NT2/D1 (cell line): ENCODE data around the gene UBXN6.
A peak's percentile ranks its signal among the peaks of the same experiment; 100 is the strongest.

Experiments used
- DNase-seq: peaks from one replicate; pipeline ENCODE4 v3.0.0-alpha.2; 2011; ENCODE audit warnings: low read depth, low spot score
- H3K27me3 ChIP-seq: 2 replicates; pipeline ENCODE4 v1.6.0; 2011; ENCODE audit warnings: mild to moderate bottlenecking; ENCODE audit not compliant: insufficient read length, insufficient read depth
- H3K36me3 ChIP-seq: 2 replicates; pipeline ENCODE4 v1.6.1; 2011; ENCODE audit warnings: mild to moderate bottlenecking, low read length, mixed read lengths; ENCODE audit not compliant: insufficient read depth, insufficient read length
- H3K4me1 ChIP-seq: 2 replicates; pipeline ENCODE4 v1.5.1; 2011; ENCODE audit not compliant: insufficient read depth, insufficient read length
- H3K4me3 ChIP-seq: 2 replicates; pipeline ENCODE4 v1.5.1; 2011; ENCODE audit warnings: low read depth; ENCODE audit not compliant: insufficient read length
- H3K9ac ChIP-seq: 2 replicates; pipeline ENCODE4 v1.6.0; 2011; ENCODE audit warnings: low read depth; ENCODE audit not compliant: insufficient read length
- H3K9me3 ChIP-seq: 2 replicates; pipeline ENCODE4 v1.5.1; 2011; ENCODE audit warnings: mild to moderate bottlenecking, low read length; ENCODE audit not compliant: insufficient read depth
- SUZ12 ChIP-seq: IDR thresholded peaks from 2 replicates; pipeline ENCODE4 v1.6.1; 2011; ENCODE audit not compliant: insufficient read length, insufficient read depth; ENCODE audit errors: extremely low read depth
- YY1 ChIP-seq: IDR thresholded peaks from 2 replicates; pipeline ENCODE4 v1.6.1; 2011; ENCODE audit not compliant: insufficient read length, insufficient read depth
- ZNF274 ChIP-seq: IDR thresholded peaks from 2 replicates; pipeline ENCODE4 v1.6.1; 2011; ENCODE audit warnings: mild to moderate bottlenecking, low read depth, low read length

UBXN6 gene

DNA sequence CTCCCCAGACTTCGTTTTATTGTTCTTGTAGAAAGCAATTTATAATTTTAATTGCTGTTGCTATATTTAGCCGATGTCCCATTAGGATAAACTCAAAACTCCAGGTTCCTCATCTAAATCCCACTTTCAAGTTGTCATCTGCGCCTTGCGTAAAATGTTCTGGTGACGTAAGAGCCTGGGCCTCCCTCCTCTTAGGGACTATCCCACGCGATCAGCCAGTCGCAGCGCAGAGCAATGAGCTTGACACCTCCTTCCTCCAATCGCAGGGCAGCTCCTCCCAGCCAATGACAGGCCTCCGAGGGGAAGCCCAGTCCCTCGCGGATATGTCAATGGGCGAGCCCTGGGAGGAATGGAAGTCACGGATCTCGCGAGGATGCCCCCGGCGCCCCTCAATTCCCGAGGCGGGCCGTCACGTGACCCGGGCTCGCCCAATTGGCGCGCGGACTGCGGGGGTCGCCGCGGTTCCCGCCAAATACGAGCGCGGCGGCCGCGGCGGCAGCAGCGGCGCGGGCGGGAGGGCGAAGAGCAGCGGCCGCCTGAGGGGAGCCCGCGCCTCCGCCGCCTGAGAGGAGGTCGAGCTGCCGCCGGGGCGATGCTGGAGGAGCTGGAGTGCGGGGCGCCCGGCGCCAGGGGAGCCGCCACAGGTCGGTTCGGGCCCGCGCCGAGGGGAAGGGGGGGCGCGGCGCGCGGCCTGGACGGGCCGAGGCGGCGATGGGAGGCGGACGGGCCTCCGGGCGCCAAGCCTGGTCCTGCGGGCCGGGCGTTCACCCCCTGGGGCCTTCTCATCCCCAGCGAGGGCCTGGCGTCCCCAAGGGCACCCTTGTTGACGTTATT is 55.2 kb downstream of the UBXN6 start, which contains the start of gene CHAF1A:
Gene CHAF1A, plus strand, starts transcription at position 470 of the 834 bp plus-strand sequence. Its CDS starts 123 bp downstream, at position 593.
- Histone ChIP-seq H3K4me3 (peak within 1 kb of the TSS; percentile 72), H3K4me1 (peaks cover 4% of the 10 kb centered on the region), H3K9ac (peak within 1 kb of the TSS; percentile 95), H3K27me3 (no peaks in the 10 kb centered on the region), H3K9me3 (no peaks in the 10 kb centered on the region), H3K36me3 (peaks cover 47% of the 10 kb centered on the region)
- TF ChIP-seq ZNF274, result no peak
- no peak for TF ChIP-seq SUZ12
- peak; percentile 99 for DNase-seq

DNA sequence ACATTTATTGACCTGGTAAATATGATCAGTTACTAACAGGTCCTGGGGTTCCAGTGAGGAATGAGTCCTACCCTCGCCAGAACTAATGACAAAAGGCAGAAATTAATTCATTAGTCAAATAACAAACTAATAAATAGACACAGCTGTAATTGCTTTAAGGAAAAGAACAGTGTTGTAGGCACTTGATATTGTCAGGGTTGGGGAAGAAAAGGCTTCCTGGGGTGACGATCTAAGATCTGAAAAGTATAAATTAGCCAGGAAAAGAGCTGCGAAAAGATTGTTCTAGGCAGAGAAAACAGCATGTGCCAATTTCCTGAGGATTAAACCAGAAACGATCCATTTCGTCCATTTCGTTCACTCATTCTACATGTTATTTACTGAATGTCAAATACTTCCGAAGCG is 55.8 kb downstream of the UBXN6 start:
- Histone ChIP-seq H3K9me3 (no peaks in the 10 kb centered on the region), H3K4me1 (peaks cover 4% of the 10 kb centered on the region), H3K4me3 (no peak overlapping the region), H3K36me3 (peaks cover 47% of the 10 kb centered on the region), H3K27me3 (no peaks in the 10 kb centered on the region), H3K9ac (no peak overlapping the region)
- TF ChIP-seq SUZ12, result no peak
- TF ChIP-seq ZNF274, result no peak
- no peak for DNase-seq

DNA sequence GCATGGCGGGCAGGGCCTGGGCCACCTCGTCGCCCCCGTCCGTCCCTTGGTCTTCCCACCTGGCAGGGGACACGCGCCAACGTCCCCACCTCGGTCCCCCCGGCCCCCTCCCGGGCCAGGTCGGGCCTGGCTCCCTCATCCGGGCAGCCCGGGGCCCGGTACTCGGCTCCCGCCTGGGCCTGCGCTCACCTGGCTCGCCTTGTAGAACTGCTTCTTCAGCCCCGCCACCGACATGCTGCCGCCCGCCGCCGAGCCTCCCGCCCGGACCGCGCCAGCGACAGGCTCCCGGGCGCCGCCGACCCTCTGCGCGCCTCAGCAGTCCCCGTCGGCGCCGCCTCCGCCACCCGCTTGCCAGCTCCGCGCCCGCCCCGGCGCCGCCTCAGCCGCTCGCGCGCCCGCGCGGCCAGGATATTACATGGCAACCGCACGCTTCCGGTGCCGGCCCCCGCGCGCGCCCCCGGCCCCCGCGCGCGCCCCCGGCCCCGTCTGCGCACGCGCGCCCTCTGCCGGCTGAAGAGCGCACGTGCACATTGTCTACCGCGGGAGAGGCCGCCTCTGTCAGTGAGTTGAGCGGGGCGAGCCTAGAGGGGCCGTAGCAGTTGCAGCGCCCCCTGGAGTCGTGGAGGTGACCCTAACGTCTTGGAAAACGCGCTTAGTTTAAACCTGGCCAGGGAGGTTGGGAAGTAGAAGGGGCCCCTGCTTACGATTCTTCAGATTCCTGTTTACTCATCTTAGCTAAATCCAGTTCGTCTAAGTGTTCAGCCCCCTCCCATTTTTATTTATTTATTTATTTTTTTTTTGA is 57.3 kb downstream of the UBXN6 start, which contains the start of gene SH3GL1:
Gene SH3GL1, minus strand, starts transcription at position 413 of the 802 bp plus-strand sequence. Its CDS starts 179 bp downstream, at position 234.
- TF ChIP-seq YY1 (no peak), ZNF274 (no peak), SUZ12 (no peak)
- H3K4me1 ChIP-seq, result peaks cover 2% of the 10 kb centered on the region
- DNase-seq, result peak; percentile 90
- peak within 1 kb of the TSS; percentile 97 for H3K9ac ChIP-seq
- H3K27me3 ChIP-seq, result no peaks in the 10 kb centered on the region
- H3K36me3 ChIP-seq, result peaks cover 50% of the 10 kb centered on the region
- peak within 1 kb of the TSS; percentile 79 for H3K4me3 ChIP-seq
- H3K9me3 ChIP-seq, result no peaks in the 10 kb centered on the region

DNA sequence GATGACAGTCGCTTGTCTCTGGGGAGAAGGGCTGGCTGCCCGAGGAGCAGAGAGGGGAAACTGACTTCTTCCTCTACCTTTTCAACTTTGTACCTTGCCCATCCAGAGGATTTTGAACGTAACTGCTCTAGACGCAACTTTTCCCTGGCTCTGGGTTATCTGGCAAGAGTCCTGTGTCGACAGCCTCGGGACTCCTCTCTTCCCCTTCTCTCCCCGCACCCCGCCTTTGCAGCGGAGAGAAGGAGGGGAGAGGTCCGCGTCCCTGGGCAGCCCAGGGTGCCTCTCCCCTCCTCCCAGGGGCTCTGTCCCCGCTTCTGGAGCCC is 57.8 kb downstream of the UBXN6 start:
- peaks cover 2% of the 10 kb centered on the region for H3K4me1 ChIP-seq
- H3K4me3 ChIP-seq, result peak overlapping the region; percentile 79
- H3K27me3 ChIP-seq, result no peaks in the 10 kb centered on the region
- DNase-seq, result no peak
- peak overlapping the region; percentile 97 for H3K9ac ChIP-seq
- peaks cover 51% of the 10 kb centered on the region for H3K36me3 ChIP-seq
- no peaks in the 10 kb centered on the region for H3K9me3 ChIP-seq
- TF ChIP-seq SUZ12, result no peak
- no peak for TF ChIP-seq YY1
- TF ChIP-seq ZNF274, result no peak

DNA sequence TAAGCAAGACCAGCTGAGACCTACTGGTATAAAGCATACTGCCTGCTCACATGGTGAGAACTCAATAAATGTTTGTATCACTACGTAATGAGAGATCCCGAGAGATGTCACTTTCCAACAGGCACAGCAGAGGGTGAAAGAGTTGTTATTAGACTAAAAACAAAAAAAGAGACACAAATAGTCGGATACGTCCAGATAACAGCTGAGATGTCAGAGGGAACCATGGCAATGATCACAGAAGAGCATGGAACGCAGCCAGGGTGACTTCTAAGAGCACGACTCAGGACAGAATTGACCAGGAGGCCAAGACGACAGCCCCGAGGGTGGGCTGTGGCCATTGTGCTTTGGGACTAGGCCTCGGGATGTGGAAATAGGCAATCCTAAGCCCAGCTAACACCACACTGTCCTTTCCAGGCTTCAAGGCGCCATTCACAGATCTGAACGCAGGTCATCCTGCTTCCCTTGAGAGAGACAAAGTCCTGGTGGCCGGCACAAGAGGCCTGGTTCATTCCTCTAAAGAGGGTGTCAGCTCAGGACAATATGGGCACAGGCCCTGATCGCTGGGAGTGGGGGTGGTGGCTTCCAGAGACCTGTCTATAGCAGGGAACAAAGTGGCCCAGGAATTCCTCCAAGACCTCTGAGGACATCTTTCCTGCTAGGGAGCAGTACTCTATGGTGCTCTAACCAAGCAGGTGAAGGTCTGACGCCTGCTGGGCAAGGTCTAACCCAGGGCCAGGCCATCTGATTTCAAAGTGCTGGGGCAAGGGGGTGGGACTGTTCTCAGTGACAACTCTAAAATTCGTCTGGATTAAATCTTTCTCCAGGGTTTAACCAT is 60.4 kb downstream of the UBXN6 start:
- Histone ChIP-seq H3K9me3 (no peaks in the 10 kb centered on the region), H3K27me3 (peaks cover 12% of the 10 kb centered on the region), H3K4me3 (no peak overlapping the region), H3K4me1 (peaks cover 6% of the 10 kb centered on the region), H3K9ac (no peak overlapping the region), H3K36me3 (peaks cover 37% of the 10 kb centered on the region)
- no peak for DNase-seq
- TF ChIP-seq SUZ12, result no peak
- no peak for TF ChIP-seq YY1
- no peak for TF ChIP-seq ZNF274
